Epithelial cell of esophagus (primary cell): ENCODE data around the gene POMT2.
A peak's percentile ranks its signal among the peaks of the same experiment; 100 is the strongest.
"Not testable (repeated sequence)": the region's sequence is repeated elsewhere in the genome, so short reads cannot be mapped to it uniquely, and the experiment has no call there.

Experiments
- DNase-seq: peaks from one replicate; pipeline ENCODE4 v3.0.0; 2010; ENCODE audit warnings: low read depth
- H3K4me3 ChIP-seq: 2 replicates; pipeline ENCODE4 v1.5.1; 2011; ENCODE audit warnings: mild to moderate bottlenecking, low read length, control low read depth
- TF ChIP-seq, protein P1 (sequence below): IDR thresholded peaks from 2 replicates; pipeline ENCODE4 v1.5.1; 2011; ENCODE audit warnings: low read depth, mild to moderate bottlenecking, low read length, control low read depth, inconsistent platforms; ENCODE audit not compliant: insufficient read depth; ENCODE audit errors: missing control alignments

POMT2 gene

GRCh38 chr14:77319422-77319821 is 1.3 kb downstream of the POMT2 start:
- TF ChIP-seq, protein P1, sequence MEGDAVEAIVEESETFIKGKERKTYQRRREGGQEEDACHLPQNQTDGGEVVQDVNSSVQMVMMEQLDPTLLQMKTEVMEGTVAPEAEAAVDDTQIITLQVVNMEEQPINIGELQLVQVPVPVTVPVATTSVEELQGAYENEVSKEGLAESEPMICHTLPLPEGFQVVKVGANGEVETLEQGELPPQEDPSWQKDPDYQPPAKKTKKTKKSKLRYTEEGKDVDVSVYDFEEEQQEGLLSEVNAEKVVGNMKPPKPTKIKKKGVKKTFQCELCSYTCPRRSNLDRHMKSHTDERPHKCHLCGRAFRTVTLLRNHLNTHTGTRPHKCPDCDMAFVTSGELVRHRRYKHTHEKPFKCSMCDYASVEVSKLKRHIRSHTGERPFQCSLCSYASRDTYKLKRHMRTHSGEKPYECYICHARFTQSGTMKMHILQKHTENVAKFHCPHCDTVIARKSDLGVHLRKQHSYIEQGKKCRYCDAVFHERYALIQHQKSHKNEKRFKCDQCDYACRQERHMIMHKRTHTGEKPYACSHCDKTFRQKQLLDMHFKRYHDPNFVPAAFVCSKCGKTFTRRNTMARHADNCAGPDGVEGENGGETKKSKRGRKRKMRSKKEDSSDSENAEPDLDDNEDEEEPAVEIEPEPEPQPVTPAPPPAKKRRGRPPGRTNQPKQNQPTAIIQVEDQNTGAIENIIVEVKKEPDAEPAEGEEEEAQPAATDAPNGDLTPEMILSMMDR, result no peak
- no peak for DNase-seq
- H3K4me3 ChIP-seq, result no peak overlapping the region

GRCh38 chr14:77318756-77319155 is 1.9 kb downstream of the POMT2 start:
- not testable (repeated sequence) for DNase-seq, H3K4me3 ChIP-seq

- H3K4me3 ChIP-seq, result no peak overlapping the region
- TF ChIP-seq, protein P1, result no peak
- no peak for DNase-seq
Measured at GRCh38 chr14:77318006-77318553, 2.6 kb downstream of the POMT2 start.

GRCh38 chr14:77316872-77317301 is 3.8 kb downstream of the POMT2 start:
- peak; percentile 81 for DNase-seq
- no peak overlapping the region for H3K4me3 ChIP-seq
- TF ChIP-seq, protein P1, result no peak

DNA sequence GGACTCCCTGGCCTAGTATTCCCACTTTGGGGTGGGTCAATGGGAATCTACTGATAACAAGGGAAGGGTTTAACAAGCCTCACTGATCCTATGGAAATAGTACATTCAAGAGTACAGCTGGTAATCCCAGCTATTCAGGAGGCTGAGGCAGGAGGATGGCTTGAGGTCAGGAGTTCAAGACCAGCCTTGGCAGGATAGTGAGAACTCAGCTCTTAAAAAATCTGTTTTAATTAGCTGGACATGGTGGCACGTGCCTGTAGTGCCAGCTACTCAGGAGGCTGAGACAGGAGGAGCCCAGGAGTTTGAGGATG is 4.5 kb downstream of the POMT2 start:
- no peak overlapping the region for H3K4me3 ChIP-seq
- TF ChIP-seq, protein P1, result no peak
- no peak for DNase-seq

DNA sequence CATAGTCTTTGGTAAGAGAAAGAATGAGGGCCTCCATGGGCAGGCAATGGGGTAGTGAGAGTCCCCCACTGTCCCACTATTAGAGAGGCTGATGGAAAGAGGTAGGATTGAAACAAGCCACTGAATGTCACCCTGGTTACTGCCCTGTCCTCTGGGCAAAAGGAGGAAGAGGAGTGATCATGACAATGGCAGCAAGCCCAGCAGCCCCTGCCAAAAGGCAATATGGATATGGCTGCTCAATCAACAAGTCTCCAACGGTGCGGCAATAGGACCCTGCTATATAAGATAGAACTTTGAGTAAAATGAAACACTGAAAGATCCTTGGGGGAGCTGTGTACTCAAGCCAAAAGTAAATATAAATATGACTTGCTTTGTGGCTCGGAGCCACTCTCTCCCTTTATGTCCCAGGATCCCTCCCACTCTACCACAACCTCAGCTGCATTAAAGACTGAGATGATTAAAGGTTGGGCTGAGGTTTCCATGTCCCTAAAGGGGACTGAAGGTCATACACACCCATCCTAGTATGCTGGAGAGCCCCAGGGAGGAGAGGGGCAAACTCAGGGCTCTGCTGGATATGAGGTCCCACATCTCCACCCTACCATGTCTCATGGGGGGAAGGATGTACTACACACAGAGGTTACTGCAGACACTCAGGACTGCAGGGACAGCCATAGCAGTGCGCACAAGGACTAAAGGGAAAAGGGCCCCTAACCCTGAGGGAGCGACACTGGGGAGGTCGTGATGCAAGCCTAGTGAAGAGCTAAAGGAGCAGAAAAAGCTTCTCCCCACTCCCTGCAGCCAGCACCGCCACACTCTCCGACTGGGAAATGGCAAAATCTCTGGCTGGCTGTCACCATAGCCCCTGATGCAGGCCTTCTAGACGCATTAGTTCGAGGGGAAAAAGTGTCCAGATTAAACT is 5.9 kb downstream of the POMT2 start:
- H3K4me3 ChIP-seq, result no peak overlapping the region
- no peak for DNase-seq
- TF ChIP-seq, protein P1, result no peak

DNA sequence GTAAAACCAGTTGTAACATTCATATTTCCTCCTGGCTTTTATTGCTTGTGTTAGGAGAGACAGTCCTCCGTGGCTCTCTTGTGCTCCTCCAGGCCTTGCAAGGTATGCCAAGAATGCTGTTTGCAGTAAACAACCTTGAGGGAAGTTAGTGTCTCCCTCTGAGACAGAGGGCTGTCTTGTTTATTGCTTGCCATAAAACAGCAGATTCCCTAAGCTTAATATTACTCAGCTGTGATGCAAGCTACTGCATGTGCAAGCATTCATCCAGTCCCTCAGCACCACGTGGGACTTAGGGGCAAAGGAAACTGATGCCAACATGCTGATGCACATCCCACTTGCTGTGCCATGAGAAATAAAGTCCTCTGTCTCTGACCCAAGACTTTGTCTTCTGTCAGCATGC is 6.6 kb downstream of the POMT2 start:
- TF ChIP-seq, protein P1, result peak; percentile 21
- DNase-seq, result peak; percentile 98

More for the DNA sequence above, 6.6 kb downstream of the POMT2 start:
- H3K4me3 ChIP-seq, result no peak overlapping the region
